Liver (tissue), 3 donors: ENCODE measurements around the gene MAP2K3.
"Not testable (repeated sequence)": the region's sequence is repeated elsewhere in the genome, so short reads cannot be mapped to it uniquely, and the experiment has no call there.

ENCODE experiments used
- EGR1 ChIP-seq, 2 donors: IDR thresholded peaks; 2 replicates each; pipeline ENCODE4 v1.6.1; 2016 to 2018; ENCODE audit warnings: antibody characterized with exemption in 2 of 2, low read depth in 2 of 2
- FOXA1 ChIP-seq: IDR thresholded peaks from 2 replicates; pipeline ENCODE4 v1.6.1; 2016; ENCODE audit warnings: antibody characterized with exemption
- GABPA ChIP-seq, 2 donors: IDR thresholded peaks in 1 of 2; conservative IDR thresholded peaks in 1 of 2; 2 replicates each; pipeline ENCODE4 v1.6.1; 2016; ENCODE audit warnings: antibody characterized with exemption in 2 of 2, mild to moderate bottlenecking in 1 of 2, moderate library complexity in 1 of 2
- HNF4A ChIP-seq, 2 donors: conservative IDR thresholded peaks; 2 replicates each; pipeline ENCODE4 v1.6.1; 2016; ENCODE audit warnings: antibody characterized with exemption in 2 of 2, mild to moderate bottlenecking in 2 of 2
- HNF4G ChIP-seq: IDR thresholded peaks from 2 replicates; pipeline ENCODE4 v1.6.1; 2016; ENCODE audit warnings: antibody characterized with exemption
- JUND ChIP-seq, 2 donors: IDR thresholded peaks; 2 replicates each; pipeline ENCODE4 v1.6.1; 2016; ENCODE audit warnings: antibody characterized with exemption in 2 of 2
- RXRA ChIP-seq, 2 donors: IDR thresholded peaks; 2 replicates each; pipeline ENCODE4 v1.6.1; 2017 to 2018; ENCODE audit warnings: antibody characterized with exemption in 2 of 2, mild to moderate bottlenecking in 1 of 2
- SP1 ChIP-seq: IDR thresholded peaks from 2 replicates; pipeline ENCODE4 v1.6.1; 2018; ENCODE audit warnings: antibody characterized with exemption, mild to moderate bottlenecking
- TF ChIP-seq, protein P1 (sequence below): fragments of 150-350 bp; IDR thresholded peaks from 2 replicates; pipeline ENCODE4 v1.5.1; 2017; ENCODE audit warnings: improper control_type of control experiment, low read depth, low read length; ENCODE audit not compliant: missing input control
- TF ChIP-seq, protein P2 (sequence below): IDR thresholded peaks from 2 replicates; pipeline ENCODE4 v1.6.1; 2016; ENCODE audit warnings: antibody characterized with exemption, mild to moderate bottlenecking
- TF ChIP-seq, protein P3 (sequence below): IDR thresholded peaks from 2 replicates; pipeline ENCODE4 v1.6.1; 2016; ENCODE audit warnings: antibody characterized with exemption
- TF ChIP-seq, protein P4 (sequence below): IDR thresholded peaks from 2 replicates; pipeline ENCODE4 v1.6.1; 2016; ENCODE audit warnings: antibody characterized with exemption
- TF ChIP-seq, protein P5 (sequence below): IDR thresholded peaks from 2 replicates; pipeline ENCODE4 v1.6.1; 2016; ENCODE audit warnings: antibody characterized with exemption
- donor health status: healthy.
- donor health status: healthy.

DNA sequence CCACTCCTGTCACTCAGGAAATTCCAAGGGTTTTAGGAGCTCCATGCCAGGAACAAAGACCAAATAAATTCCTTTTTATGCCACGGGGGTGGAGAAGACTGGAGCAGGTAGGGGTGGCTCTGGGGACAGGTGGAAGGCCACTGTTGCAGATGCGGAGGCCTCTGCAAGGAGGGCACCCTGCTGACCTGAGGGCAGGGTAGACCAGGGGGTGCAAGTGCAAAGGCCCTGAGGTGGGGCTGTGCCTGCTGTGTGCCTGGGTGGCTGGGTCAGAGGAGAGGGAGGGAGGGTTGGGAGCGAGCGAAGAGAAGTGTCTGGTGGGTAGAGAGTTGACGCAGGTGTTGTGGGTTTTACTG, 22.7 kb downstream of the MAP2K3 start:
- TF ChIP-seq, protein P1, sequence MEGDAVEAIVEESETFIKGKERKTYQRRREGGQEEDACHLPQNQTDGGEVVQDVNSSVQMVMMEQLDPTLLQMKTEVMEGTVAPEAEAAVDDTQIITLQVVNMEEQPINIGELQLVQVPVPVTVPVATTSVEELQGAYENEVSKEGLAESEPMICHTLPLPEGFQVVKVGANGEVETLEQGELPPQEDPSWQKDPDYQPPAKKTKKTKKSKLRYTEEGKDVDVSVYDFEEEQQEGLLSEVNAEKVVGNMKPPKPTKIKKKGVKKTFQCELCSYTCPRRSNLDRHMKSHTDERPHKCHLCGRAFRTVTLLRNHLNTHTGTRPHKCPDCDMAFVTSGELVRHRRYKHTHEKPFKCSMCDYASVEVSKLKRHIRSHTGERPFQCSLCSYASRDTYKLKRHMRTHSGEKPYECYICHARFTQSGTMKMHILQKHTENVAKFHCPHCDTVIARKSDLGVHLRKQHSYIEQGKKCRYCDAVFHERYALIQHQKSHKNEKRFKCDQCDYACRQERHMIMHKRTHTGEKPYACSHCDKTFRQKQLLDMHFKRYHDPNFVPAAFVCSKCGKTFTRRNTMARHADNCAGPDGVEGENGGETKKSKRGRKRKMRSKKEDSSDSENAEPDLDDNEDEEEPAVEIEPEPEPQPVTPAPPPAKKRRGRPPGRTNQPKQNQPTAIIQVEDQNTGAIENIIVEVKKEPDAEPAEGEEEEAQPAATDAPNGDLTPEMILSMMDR, result not testable (repeated sequence)
- not testable (repeated sequence) for TF ChIP-seq GABPA (IDR thresholded peaks at IDR 0.05 in 1 of 2, conservative IDR thresholded peaks at IDR 0.05 in 1 of 2); FOXA1; RXRA (IDR thresholded peaks at IDR 0.05); HNF4G; EGR1 (IDR thresholded peaks at IDR 0.05; ENCODE audit: low read depth in 2 of 2); JUND (IDR thresholded peaks at IDR 0.05); SP1; HNF4A (conservative IDR thresholded peaks at IDR 0.05)
- TF ChIP-seq, protein P2, sequence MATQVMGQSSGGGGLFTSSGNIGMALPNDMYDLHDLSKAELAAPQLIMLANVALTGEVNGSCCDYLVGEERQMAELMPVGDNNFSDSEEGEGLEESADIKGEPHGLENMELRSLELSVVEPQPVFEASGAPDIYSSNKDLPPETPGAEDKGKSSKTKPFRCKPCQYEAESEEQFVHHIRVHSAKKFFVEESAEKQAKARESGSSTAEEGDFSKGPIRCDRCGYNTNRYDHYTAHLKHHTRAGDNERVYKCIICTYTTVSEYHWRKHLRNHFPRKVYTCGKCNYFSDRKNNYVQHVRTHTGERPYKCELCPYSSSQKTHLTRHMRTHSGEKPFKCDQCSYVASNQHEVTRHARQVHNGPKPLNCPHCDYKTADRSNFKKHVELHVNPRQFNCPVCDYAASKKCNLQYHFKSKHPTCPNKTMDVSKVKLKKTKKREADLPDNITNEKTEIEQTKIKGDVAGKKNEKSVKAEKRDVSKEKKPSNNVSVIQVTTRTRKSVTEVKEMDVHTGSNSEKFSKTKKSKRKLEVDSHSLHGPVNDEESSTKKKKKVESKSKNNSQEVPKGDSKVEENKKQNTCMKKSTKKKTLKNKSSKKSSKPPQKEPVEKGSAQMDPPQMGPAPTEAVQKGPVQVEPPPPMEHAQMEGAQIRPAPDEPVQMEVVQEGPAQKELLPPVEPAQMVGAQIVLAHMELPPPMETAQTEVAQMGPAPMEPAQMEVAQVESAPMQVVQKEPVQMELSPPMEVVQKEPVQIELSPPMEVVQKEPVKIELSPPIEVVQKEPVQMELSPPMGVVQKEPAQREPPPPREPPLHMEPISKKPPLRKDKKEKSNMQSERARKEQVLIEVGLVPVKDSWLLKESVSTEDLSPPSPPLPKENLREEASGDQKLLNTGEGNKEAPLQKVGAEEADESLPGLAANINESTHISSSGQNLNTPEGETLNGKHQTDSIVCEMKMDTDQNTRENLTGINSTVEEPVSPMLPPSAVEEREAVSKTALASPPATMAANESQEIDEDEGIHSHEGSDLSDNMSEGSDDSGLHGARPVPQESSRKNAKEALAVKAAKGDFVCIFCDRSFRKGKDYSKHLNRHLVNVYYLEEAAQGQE, result not testable (repeated sequence)
- TF ChIP-seq, protein P3, sequence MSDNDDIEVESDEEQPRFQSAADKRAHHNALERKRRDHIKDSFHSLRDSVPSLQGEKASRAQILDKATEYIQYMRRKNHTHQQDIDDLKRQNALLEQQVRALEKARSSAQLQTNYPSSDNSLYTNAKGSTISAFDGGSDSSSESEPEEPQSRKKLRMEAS, result not testable (repeated sequence)
- TF ChIP-seq, protein P4, sequence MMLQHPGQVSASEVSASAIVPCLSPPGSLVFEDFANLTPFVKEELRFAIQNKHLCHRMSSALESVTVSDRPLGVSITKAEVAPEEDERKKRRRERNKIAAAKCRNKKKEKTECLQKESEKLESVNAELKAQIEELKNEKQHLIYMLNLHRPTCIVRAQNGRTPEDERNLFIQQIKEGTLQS, result not testable (repeated sequence)
- TF ChIP-seq, protein P5, sequence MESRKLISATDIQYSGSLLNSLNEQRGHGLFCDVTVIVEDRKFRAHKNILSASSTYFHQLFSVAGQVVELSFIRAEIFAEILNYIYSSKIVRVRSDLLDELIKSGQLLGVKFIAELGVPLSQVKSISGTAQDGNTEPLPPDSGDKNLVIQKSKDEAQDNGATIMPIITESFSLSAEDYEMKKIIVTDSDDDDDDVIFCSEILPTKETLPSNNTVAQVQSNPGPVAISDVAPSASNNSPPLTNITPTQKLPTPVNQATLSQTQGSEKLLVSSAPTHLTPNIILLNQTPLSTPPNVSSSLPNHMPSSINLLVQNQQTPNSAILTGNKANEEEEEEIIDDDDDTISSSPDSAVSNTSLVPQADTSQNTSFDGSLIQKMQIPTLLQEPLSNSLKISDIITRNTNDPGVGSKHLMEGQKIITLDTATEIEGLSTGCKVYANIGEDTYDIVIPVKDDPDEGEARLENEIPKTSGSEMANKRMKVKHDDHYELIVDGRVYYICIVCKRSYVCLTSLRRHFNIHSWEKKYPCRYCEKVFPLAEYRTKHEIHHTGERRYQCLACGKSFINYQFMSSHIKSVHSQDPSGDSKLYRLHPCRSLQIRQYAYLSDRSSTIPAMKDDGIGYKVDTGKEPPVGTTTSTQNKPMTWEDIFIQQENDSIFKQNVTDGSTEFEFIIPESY, result not testable (repeated sequence)
